SU-DHL-6 (cell line): Measurements from ENCODE around the gene ATP5PF.

Experiments used
- EZH2phosphoT487 ChIP-seq: fragments of 200-600 bp; sonication (generic), shearing (Covaris generic); conservative IDR thresholded peaks from 2 replicates; pipeline ENCODE4 v1.6.1; 2018; ENCODE audit warnings: mild to moderate bottlenecking, antibody characterized with exemption, low read length, moderate library complexity, mixed read lengths
- TF ChIP-seq, protein P1 (sequence below): fragments of 200-600 bp; sonication (generic); IDR thresholded peaks from one replicate; pipeline ENCODE4 v1.5.1; 2017; ENCODE audit warnings: antibody characterized with exemption, mild to moderate bottlenecking, low read length, moderate library complexity; ENCODE audit not compliant: insufficient read depth, poor library complexity, severe bottlenecking

DNA sequence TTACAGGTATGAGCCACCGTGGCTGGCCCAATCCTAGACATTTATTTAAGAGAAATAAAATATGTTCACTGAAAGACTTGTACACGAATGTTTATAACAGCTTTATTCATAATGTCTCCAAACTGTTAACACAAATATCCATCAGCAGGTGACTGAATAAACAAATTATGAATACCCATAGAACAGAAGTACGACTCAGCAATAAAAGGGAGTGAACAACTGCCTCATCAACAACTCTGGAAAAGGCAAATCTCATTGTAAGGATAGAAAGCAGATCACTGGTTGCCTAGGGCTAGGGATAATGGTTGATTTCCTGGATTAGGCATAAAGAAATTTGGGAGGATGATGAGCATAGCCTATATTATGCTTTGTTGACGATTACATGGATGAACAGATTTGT is 41.7 kb upstream of the ATP5PF start:
- TF ChIP-seq, protein P1, sequence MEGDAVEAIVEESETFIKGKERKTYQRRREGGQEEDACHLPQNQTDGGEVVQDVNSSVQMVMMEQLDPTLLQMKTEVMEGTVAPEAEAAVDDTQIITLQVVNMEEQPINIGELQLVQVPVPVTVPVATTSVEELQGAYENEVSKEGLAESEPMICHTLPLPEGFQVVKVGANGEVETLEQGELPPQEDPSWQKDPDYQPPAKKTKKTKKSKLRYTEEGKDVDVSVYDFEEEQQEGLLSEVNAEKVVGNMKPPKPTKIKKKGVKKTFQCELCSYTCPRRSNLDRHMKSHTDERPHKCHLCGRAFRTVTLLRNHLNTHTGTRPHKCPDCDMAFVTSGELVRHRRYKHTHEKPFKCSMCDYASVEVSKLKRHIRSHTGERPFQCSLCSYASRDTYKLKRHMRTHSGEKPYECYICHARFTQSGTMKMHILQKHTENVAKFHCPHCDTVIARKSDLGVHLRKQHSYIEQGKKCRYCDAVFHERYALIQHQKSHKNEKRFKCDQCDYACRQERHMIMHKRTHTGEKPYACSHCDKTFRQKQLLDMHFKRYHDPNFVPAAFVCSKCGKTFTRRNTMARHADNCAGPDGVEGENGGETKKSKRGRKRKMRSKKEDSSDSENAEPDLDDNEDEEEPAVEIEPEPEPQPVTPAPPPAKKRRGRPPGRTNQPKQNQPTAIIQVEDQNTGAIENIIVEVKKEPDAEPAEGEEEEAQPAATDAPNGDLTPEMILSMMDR = no peak
- no peak for TF ChIP-seq EZH2phosphoT487
